HG03442 (cell line): ENCODE data around the gene ALKBH3.

Experiments
- ATAC-seq: cut with Tn5 transposase; IDR thresholded peaks from one replicate; pipeline ENCODE4 v1.9.1; 2021; ENCODE audit warnings: mild to moderate bottlenecking, moderate library complexity; ENCODE audit not compliant: unreplicated experiment

ALKBH3 gene

GRCh38 chr11:43880640-43881159 lies at the start of gene ALKBH3:
Gene ALKBH3, plus strand, starts transcription at chr11:43880831. Its CDS starts 1,822 bp downstream, at chr11:43882653.
- ATAC-seq = peak; percentile 99

GRCh38 chr11:43830928-43831440 lies 49.6 kb upstream of the ALKBH3 start:
- ATAC-seq = peak; percentile 80

DNA sequence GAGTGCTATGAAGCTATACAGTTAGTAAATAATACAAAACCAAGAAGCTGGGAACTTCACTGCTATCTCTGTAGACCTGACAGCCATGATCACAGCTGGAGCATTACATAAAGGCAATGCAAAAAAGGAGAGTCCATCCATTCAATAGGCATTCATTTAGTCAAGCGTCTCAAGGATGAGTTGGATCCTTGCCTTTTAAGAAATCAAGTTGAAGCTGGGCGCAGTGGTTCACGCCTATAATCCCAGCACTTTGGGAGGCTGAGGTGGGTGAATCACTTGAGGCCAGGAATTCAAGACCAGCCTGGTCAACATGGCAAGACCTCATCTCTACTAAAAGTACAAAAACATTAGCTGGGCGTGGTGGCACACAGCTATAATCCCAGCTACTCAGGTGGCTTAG lies 48.1 kb upstream of the ALKBH3 start:
- ATAC-seq = no peak

- ATAC-seq = no peak
Observed at GRCh38 chr11:43833657-43834073, 47.0 kb upstream of the ALKBH3 start.

- ATAC-seq = no peak
Observed at GRCh38 chr11:43834286-43834685, 46.3 kb upstream of the ALKBH3 start.

DNA sequence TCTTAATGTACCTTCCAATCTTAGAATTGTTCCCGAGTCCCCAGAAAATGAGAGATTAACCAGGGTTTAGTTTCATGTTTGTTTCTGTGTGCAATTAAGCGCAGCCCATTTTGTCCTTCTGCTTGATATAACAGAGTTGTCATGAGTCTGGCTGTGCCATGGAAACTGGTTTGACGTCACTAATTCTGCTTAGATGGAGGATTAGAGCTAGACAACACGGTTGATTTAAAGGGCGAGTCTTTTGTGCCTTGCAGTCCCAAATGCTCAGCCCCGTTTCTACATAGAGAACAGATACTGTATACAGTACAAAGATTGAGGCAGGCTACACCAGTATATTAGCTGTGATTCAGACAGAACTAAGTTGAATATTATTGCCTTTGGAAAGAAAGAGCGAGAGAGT lies 45.5 kb upstream of the ALKBH3 start:
- ATAC-seq = no peak

GRCh38 chr11:43837879-43838278 lies 42.8 kb upstream of the ALKBH3 start:
- ATAC-seq = no peak

DNA sequence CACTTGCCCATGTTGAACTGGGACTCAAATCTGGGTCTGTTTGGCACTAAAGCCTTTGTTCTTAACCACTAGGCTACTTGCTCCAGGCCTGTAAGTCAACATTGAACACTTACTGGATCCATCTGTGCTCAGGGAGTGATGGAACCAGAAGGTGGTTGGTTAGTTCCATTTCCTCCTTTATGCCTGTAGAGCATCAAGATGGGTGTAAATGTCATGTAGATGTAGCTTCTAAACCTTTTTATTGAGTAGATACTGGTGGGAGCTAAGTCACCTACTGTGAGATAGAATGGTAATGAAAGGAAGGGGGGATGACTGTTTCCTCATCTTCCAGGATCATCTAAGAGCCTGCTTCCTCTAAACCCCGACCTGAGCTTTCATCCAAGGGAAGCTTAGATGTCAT lies 38.6 kb upstream of the ALKBH3 start:
- ATAC-seq = no peak

- no peak for ATAC-seq
Observed at GRCh38 chr11:43845816-43846215, 34.8 kb upstream of the ALKBH3 start.

GRCh38 chr11:43852057-43852636 lies 28.5 kb upstream of the ALKBH3 start:
- ATAC-seq = peak; percentile 69

DNA sequence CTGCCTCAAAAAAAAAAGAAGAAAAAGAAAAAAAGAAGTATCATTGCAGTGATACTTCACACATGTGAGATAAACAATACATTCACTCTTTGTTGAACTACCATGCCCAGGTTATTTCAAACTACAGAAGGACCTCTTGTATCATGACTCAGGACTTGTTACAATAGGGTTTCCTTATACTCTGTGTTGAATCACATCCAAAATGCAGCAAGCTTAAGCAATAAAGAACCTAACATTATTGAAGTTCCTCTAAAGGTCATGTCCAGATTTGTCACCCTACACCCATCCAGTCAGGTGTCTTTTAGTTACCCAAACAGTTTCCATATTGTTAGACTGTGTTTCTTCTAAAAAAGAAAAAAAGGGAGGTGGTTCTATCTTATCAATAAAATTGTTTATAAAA lies 26.9 kb upstream of the ALKBH3 start:
- ATAC-seq = no peak

DNA sequence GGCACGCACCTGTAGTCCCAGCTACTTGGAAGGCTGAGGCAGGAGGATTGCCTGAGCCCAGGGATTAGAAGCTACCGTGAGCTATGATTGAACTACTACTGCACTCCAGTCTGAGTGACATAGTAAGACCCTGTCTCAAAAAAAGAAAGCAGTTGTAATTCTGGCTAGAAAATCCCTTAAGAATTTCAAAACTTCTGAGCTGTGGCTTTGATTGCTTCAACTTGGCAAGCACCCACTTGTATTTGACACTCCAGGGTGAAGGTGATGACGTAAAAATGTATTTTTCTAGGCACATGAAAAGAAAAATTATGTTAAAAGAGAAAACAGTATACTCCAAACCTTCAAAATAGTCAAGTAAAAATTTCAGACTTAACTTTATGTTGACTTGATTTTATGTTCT lies 23.6 kb upstream of the ALKBH3 start:
- ATAC-seq = no peak

DNA sequence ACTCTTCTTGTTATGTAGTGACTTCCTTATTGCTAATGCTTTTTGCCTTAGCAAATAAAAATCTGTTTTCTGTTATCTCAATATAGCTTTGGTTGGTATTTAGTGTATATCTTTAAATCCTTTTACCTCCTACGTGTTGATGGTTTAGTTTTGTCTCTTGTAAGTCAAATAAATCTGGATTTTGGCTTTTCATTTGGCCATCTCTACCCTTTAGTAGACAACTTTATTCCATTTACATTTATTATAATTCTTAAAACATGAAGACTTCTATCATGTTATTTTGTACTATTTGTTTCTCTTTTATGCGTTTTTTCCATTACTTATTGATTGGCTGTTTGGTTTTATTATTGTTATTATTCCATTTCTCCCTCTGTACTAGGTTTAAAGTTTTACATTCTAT lies 19.5 kb upstream of the ALKBH3 start:
- no peak for ATAC-seq

GRCh38 chr11:43866520-43866919 lies 14.1 kb upstream of the ALKBH3 start:
- no peak for ATAC-seq

DNA sequence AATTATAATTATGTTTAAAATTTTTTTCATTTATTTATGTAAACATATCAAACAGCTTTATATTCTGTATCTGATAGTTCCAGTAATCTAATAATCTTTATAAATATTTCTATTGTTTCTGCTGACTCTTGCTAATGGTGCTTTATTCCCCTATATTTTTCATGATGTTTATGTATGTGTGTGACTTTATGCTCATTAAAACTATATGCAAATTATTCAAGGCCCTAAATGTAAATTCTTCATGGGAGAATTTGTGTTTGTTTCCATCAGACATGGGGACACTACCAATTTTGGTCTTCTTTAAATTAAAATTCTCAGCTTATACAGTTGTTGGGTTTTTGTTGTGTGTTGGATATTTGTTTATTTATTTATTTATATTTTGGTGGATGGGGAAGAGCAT lies 13.7 kb upstream of the ALKBH3 start:
- ATAC-seq = no peak

GRCh38 chr11:43868852-43869567 lies 11.6 kb upstream of the ALKBH3 start:
- peak; percentile 100 for ATAC-seq

GRCh38 chr11:43871051-43871450 lies 9.6 kb upstream of the ALKBH3 start:
- ATAC-seq = no peak

GRCh38 chr11:43872995-43873394 lies 7.6 kb upstream of the ALKBH3 start:
- no peak for ATAC-seq

GRCh38 chr11:43874078-43874477 lies 6.6 kb upstream of the ALKBH3 start:
- ATAC-seq = no peak

GRCh38 chr11:43874738-43875137 lies 5.9 kb upstream of the ALKBH3 start:
- ATAC-seq = no peak

DNA sequence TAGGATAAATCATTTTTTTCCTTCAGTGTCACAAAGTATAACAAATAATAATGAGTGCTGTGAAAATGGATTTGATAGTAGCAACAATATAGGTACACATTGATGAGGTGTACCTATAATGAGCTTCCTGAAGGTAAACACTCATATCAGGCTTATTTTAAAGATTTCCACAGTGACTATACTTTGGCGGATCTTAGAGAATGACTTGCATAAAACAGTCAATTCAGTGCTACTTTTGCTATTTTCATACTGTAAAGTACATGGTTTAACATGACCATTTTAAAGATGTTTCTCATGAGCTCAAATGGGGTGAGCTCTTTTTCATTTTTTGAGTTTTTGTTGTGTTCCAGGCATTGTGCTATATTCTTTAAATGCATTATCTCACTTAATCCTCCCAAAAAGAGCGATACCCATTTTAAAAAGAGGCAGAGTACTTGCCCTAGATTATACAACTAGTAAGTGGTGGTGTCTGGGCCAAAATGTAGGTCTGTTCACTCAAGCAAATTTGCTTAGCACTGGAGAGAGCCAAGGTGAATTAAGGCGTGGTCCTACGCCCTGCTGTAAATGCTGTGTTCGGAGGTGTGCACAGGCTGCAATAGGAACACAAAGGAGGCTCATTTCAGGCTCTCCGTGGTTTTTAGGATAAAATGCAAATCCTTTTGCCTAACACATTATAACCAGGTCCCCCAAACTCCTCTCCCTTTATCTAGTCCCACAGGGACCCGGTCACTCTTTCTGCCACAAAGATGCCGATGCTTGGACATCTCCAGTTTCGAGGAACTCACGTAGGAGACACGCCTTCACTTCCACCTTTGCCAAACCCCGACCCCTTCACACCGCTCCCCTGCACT lies 617 bp upstream of the ALKBH3 start:
- no peak for ATAC-seq
